Nucleus accumbens (tissue), 56 donors: ENCODE data around the gene BET1.

Experiments used
- DNase-seq, 56 donors: peaks; one replicate each; lab custom pipeline; 2025; lab: John Stamatoyannopoulos, UW

Gene BET1

DNA sequence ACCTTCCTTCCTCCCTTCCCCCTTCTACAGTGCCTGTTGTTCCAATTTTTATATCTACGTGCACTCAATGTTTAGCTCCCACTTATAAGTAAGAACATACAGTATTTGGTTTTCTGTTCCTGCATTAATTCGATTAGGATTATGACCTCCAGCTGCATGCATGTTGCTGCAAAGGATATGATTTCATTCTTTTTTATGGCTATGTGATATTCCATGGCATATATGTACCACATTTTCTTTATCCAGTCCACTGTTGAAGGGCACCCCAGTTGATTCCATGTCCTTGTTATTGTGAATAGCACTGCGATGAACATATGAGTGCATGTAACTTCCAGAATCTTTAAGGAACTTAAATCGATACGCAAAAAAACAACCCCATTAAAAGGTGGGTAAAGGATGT is 39.9 kb downstream of the BET1 start:
- DNase-seq: no peak

DNA sequence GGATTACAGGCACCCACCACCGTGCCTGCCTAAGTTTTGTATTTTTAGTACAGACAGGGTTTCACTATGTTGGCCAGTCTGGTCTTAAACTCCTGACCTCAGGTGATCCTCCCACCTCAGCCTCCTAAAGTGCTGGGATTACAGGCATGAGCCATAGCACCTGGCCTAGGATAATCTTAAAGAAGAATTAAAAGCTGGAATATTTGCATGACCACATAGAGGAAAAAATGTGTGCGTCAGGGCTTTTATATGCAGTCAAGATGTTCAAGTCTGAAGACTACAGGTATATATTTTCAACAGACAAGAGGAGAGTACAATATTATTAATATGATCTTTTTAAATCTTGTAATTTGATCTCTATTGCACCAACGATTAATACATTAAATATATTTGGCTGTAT is 43.2 kb downstream of the BET1 start:
- no peak for DNase-seq

DNA sequence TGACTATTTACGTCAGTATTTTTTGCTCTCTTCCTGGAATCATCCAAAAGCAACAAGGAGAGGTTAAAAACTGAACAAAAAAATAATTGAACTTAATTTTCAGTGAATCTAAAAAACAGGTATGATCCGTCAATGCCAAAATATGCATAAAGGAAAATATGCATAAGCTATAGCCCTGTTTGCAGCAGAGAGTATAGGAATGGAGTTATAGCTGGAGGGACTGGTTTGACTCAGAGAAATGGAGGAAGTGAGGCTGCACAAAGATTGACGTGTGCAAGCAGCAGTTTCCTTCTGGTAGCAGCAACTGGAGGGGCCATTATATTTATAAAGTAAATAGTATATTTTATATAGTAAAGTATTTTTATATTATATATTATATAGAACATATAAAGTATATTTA is 45.5 kb downstream of the BET1 start:
- DNase-seq: no peak

DNA sequence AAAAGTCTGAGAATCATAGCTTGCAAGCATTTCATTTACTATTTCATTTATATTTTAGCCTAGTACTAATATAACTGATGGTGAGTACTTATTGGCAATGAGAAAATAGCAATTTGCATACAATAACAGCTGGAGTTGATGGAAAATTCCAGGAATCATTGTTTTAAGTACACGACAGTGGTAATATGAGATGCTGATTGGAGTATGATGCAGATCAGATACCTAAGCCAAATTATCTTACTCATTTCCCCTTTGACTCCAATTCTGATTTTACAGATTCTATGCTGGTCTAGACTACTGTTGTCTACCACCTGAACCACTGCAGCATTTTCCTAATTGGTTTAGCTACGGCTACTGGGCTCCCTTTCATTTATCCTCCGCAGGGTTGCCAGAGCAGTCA is 45.9 kb downstream of the BET1 start:
- no peak for DNase-seq

DNA sequence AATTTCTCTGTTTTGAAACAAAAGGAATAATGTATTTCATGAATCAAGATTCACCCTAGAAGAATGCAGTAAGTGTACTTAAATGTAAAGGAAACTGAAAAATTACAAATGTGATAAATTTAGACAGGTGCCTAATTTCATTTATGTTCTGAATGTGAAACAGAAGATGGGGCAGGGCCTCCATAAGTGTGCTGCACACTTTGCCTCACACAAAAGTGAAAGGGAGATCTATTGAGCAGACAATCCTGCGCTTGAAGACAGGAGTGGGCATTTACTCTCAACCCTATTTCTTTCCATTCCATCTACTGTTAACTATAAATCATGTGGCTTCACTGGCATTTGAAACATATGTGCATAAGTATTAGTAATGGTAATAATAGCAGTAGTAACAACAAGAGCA is 46.4 kb downstream of the BET1 start:
- DNase-seq: no peak

DNA sequence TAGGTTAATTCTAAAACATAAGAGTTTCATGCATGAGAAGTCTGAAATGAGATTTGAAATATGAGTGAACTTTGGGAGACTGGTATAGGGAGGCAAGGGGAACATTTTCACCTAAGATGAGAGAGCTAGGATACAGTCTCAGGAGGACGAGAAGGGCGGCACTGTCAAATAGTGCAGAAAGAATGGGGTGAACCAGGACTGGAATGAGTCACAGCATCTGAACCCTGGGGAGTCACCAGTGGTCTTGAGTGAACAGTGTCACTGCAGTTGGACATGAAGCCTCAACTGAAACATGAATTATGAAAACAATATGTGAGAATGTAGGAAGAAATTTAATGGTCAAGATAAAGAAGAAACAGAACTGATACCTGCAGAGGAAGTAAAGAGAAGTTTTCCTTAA is 48.9 kb downstream of the BET1 start:
- DNase-seq: no peak

DNA sequence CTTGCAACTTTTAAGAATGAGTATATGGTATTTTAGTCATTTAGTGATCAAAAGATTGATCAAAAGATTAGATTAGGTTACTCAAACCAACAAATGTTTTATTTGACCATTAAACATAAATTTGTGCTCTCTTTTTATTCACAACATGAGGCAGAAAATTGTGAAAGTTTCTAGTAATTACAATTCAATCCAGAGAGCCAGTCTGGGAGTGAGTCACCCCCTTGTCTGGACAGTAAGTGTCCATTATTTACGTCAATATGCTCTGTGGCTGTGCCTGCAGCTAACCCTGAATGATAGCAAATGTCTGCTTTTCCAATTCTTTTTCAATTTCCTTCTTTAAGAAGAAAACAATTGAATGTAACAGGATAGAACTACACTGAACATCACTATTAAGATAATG is 54.7 kb downstream of the BET1 start:
- DNase-seq: no peak

DNA sequence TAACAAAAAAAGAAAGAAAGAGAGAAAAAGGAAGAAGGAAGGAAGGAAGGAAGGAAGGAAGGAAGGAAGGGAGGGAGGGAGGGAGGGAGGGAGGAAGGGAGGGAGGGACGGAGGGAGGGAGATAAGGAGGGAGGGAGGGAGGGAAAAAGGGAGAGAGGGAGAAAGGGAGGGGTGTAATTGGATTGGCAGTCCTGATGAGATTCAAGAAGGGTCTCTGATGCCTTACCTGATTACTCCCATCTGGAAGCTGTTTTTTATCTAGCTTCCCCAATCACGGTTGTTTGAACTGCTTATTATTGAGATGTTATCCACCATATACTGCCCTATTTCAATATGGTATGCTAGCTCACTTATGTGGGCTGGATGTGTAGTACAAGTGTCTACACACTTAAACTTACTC is 55.3 kb downstream of the BET1 start:
- DNase-seq: no peak

DNA sequence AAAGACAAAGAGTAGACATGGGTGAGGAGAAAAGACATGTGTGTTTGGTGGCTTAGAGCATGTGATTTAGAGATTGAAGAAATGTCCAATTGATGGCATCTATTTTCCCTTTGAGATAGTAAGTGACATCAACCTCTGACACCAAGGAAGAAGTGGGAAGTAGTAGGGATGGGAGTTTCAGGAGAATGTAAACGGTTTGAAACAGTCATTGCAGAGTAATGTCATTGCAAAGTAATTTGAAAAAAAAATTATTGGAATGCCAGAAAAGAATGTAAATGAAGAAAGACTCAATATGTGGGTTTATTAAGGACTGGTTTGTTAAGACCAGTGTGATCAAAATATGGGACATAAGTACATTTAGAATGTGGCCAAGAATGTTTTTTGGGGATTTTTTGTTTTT is 56.0 kb downstream of the BET1 start:
- DNase-seq: no peak

DNA sequence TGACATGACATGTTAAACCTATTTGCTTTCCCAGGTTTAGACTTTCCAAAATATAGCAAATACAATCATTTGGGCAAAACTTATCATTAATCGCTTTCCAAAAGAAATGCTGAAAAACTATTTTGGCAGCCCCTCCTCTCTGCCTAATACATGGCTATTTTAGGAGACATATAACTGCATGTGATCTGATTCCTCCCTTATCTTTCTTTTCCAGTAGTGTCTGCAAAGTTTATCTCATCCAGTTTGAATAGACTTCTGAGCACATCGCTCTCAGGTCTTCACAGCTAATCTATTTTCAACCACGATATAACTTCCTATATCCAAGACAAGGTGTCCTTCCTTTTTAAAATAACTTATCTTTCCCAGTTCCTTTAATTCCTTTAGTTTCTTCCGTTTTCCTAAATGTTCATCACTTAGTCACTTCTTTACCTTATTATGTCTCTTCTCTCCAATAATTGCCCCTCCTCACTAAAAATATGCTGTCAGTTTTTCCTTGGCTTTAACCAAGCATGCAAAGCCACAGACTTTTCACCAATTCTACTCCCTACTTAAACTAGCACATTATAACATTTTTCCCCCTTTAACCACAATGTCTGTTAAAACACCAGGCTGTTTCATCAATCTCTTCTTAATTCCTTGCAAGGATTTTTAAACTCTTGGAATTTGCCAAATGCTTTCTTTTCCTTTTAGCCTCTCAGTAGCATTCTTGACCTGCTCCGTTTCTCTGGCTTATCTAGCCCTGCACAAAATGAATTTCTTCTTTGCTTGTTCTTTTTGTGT is 58.2 kb downstream of the BET1 start:
- DNase-seq: no peak

DNA sequence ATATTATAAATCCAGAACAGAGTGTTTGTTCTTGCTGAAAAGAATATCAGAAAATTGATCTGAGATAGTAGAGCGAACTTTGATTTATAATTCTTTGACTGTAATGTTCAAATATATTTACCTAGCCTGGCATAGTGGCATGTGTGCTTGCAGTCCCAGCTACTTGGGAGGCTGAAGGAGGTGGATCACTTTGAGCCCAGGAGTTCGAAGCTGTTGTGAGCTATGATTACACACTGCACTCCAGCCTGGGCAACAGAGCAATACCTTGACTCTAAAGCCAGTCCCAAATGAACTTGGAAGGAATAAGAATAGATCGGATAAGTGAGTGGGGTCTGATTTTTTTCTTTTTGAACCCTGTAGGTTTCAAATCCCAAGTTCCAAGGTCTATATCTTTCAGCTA is 59.1 kb downstream of the BET1 start:
- no peak for DNase-seq

DNA sequence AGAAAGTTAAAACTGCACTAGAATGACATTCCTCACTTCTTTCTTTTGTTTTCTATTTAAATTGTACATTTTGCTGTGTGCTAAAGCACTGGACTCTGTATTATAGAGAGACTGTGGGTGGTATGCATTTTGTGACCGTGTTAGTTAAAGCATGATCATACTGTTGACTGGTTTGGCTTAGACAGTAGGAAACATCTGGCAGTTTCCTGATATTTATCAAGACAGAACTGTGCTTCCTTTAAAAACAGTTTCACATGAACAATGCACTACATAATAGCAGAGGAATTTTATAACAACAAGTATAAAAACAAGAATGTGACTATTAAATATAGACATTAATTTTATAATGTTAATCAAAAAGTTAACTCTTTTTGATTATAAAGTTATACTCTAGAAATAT is 59.5 kb downstream of the BET1 start:
- no peak for DNase-seq

DNA sequence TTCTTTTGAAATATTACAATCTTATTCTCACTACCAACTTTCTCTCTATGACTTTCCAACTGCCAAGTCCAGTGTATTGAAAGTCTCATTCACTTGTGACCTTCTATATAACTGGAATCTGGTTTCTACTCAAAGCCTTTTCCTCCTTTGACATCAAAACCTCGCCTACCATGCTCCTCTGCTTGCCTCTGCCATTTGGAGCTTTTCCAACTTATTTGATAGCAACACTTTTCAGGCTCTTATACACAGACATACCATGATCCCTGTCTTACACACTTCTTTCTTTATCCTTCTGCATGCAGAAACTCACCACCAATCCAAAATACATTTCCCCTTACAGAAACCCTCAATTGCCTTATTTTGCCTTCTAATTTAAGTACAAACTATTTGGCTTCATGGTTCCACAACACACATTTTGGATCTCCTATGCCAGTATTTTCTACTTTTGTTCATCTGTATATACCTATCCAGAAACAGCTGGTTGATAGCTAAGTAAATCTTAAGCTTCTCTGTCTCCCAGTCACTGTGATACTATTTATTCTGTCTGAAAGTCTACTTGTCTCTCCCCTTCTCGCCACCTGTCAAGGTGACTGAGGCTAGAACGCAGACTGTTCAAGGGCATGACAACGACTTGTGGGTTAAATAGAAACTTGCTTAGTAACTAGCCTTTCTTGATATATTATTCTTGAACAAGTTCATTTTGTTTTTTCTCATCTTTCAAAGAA is 60.2 kb downstream of the BET1 start:
- no peak for DNase-seq
